T-helper 22 cell (primary cell): ENCODE results near the gene CDR2L.

ENCODE experiments used
- DNase-seq: peaks from one replicate; pipeline ENCODE4 v3.0.0-alpha.2; 2020; ENCODE audit warnings: low read depth

Gene CDR2L

DNA sequence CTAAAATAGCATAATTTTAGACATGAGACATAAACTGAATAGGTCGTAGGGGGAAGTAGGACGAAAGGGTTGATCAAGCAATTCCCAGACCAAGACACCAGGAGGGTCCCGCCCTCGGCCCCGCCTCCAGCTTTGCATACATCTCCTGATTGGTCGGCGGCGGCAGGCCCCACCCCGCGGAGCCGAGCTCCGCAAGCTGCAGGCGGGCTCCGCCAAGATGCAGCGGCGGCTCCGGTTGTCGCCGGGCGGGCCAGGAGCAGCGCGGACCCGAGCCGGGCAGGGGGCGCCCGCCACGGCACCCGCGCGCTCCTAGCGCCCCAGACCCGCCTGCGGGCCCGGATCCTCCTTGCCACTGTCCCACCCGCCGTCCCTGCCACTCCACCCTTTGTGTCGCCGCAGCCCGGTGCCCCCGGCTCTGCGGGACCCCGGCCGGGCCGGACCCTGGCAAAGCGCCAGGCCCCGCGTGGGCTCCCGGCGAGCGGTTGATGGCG is at the start of gene CDR2L:
Gene CDR2L, plus strand, starts transcription at position 215 of the 491 bp plus-strand sequence. CDS start 412 bp downstream, outside the sequence.
- DNase-seq: peak; percentile 83

DNA sequence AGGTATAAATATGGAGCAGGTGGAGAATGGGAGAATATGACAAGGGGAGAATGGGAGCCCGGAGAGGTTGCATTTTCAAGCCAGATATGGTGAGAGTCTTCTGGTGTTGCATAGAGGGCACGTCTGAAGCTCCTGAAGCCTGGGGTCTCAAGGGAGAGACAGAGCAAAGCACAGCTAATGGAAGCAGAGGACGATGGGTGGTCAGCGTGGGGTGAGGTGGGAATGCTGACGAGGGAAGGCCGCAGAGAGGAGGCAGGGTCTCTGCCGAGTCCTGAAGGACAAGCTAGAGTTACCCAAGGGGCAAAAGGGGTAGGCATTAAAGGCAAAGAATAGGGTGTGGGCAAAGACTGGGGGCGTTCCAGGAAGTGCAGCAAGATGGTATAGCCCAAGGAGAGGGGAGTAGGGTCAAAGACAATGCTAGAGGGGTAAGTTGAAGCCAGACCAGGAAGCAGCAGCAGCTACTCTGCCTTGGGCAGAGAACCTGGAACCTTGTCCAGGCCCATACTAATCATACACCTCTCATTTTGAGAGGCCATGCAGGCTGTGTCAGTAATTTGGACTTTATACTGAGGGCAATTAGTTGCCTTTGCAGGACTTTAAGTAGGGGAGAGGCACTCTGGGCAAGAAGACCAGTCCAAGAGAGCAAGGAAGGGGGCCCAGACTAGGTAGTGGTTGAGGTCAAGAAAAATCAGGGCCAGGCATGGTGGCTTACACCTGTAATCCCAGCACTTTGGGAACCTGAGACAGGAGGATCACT is 49.1 kb upstream of the CDR2L start:
- DNase-seq: no peak

- DNase-seq: no peak
Measured at GRCh38 chr17:74939534-74939933, 47.9 kb upstream of the CDR2L start.

GRCh38 chr17:74941128-74941725 is 46.2 kb upstream of the CDR2L start:
- DNase-seq: no peak

- DNase-seq: no peak
Measured at GRCh38 chr17:74943808-74944522, 43.5 kb upstream of the CDR2L start.

DNA sequence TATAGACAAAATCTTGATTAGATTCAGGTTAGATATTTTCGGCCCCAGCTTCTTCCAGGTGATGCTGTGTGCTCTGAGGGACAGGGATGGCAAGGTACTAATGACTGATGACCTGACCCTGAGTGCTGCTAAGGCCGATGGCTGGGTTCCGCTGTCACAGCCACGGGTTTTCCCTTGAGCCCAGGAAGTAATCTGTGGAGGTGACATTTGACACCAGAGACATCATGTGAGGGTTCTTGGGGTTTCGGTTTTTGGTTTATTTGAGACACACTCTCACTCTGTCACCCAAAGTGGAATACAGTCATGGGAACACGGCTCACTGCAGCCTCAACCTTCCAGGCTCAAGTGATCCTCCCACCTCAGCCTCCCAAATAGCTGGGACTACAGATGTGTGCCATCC is 41.9 kb upstream of the CDR2L start:
- no peak for DNase-seq

DNA sequence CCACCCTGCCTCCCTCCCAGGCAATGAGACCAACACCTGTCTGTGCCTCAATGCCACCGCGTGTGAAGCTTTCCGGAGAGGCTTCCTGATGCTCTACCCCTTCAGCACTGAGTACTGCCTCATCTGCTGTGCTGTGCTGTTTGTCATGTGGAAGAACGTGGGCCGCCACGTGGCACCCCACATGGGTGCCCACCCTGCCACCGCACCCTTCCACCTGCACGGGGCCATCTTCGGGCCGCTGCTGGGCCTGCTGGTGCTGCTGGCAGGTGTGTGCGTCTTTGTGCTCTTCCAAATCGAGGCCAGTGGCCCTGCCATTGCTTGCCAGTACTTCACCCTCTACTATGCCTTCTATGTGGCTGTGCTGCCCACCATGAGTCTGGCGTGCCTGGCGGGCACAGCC is 40.8 kb upstream of the CDR2L start:
- DNase-seq: no peak

DNA sequence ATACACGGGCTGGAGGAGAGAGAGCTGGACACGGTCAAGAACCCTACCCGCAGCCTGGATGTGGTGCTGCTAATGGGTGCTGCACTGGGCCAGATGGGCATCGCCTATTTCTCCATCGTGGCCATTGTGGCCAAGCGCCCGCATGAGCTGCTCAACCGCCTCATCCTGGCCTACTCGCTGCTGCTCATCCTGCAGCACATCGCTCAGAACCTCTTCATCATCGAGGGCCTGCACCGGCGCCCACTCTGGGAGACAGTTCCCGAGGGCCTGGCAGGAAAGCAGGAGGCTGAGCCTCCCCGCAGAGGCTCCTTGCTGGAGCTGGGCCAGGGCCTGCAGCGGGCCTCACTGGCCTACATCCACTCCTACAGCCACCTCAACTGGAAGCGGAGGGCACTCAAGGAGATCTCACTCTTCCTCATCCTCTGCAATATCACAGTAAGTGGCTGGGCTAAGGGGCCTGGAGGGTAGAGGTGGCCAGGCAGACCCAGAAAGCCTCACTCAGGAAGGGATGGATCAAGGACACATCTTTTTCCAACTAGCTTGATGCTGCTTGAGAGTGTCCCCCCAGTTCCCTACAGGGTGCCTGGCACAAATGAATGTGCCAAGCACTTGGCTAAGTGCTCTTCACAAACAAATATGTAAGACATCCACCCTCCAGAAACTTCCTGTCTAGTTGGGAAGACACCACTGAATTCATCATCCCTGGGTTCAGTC is 40.2 kb upstream of the CDR2L start:
- no peak for DNase-seq

GRCh38 chr17:74949455-74950115 is 37.8 kb upstream of the CDR2L start:
- DNase-seq: no peak

- no peak for DNase-seq
Measured at GRCh38 chr17:74950207-74950606, 37.2 kb upstream of the CDR2L start.

DNA sequence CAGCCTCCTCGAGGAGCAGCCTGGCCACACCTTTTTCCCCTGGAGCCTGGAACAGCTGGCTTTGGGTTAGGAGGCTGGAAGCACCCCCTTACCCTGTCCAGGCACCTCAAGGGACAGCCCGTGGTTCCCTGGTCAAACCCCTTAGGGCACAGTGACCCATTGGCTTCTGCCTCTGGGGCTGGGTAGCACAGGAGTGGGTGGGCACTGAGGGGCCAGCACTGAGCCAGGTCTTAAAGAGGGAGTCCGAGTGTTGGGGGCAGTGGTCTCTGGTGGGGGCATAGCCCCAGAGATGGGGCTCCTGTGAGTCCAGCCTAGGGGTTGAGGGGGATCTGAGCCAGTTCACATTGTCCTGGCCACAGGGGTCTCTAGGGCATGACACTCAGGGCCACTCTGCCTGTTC is 36.4 kb upstream of the CDR2L start:
- DNase-seq: no peak

- DNase-seq: no peak
Measured at GRCh38 chr17:74951680-74952421, 35.6 kb upstream of the CDR2L start.

- DNase-seq: no peak
Measured at GRCh38 chr17:74952431-74953133, 34.9 kb upstream of the CDR2L start.

DNA sequence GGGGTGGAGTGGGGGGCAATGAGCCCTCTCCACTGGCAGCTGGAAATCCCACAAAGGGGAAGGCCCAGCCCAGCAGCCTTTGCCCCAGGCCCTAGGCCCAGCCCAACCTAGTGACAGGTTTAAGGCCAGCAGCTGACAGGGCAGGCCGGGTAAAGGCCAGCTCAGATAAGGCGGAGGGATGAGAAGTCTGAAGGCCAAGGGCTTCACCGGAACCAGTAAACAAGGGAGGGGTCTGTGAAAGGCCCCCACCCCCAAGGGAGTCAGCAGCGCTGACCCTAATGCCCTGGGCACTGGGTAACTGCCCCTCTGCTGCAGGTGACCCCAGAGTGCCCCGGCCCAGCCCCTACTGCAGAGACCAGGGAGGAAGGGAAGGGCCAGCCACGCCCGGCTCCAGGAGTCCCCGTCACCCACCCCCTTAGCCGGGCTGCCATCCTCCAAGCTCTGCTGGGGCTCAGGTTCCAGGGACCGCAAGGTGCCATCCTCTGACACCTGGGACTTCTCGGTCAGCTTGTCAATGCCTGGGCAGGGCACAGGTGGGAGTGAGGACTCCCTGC is 34.2 kb upstream of the CDR2L start:
- DNase-seq: no peak

- no peak for DNase-seq
Measured at GRCh38 chr17:74954115-74954514, 33.3 kb upstream of the CDR2L start.

- DNase-seq: no peak
Measured at GRCh38 chr17:74954665-74955421, 32.6 kb upstream of the CDR2L start.

DNA sequence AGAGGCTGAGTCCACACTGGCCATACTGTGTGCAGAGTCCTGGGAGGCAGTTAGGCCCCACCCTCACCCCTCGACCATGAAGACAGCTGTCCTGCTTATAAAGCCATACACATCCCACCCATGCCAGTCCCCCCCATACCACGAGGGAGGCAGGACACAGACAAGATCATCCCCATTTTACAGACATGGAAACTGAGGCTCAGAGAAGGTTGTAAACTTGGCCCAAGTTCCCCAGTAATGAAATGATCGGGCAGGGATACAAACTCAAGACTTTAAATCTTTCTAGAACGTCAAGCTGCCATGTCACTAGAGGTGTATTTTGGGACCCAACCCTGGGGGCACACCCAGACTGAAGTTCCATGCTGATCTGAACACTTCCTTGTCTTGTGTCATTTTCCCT is 31.3 kb upstream of the CDR2L start:
- DNase-seq: no peak

GRCh38 chr17:74957935-74958740 is 29.3 kb upstream of the CDR2L start:
- DNase-seq: peak; percentile 29
